Spinal cord (tissue), 10 donors: ENCODE data around the gene NFKBIZ. TPM values are rescaled to one million over a fixed set of nuclear protein-coding genes. Genes with fewer than 3 reads are reported as not detected.

Experiments used
- DNase-seq, 6 donors: peaks; one replicate each; pipeline versions ENCODE4 v3.0.0 to v3.0.0-alpha.2; 2013 to 2015; ENCODE audit warnings: low spot score in 6 of 6, low read depth in 4 of 6
- H3K27ac ChIP-seq: one replicate; pipeline ENCODE4 v1.5.1; 2013; ENCODE audit warnings: low read depth, low read length, control low read depth
- H3K27me3 ChIP-seq: one replicate; pipeline ENCODE4 v1.6.1; 2013; ENCODE audit warnings: low read length; ENCODE audit not compliant: control insufficient read depth, insufficient read depth
- H3K36me3 ChIP-seq: one replicate; pipeline ENCODE4 v1.6.1; 2013; ENCODE audit warnings: low read length; ENCODE audit not compliant: control insufficient read depth, insufficient read depth
- H3K4me1 ChIP-seq: one replicate; pipeline ENCODE4 v1.6.1; 2013; ENCODE audit warnings: low read length; ENCODE audit not compliant: control insufficient read depth, insufficient read depth
- H3K4me3 ChIP-seq: one replicate; pipeline ENCODE4 v1.5.1; 2013; ENCODE audit warnings: low read depth, low read length, control low read depth
- H3K9me3 ChIP-seq: one replicate; pipeline ENCODE4 v1.6.1; 2013; ENCODE audit warnings: low read length; ENCODE audit not compliant: control insufficient read depth, insufficient read depth
- WGBS: methylation state at CpG from one replicate; pipeline ENCODE4 v1.1.5; 2013; ENCODE audit warnings: missing lambda C conversion rate; ENCODE audit not compliant: insufficient coverage; 5-methylcytosine and 5-hydroxymethylcytosine counted together
- polyA plus RNA-seq, 2 donors: library from polyadenylated mRNA; unstranded; fragments of 120-200 nt; gene quantifications; one replicate each; pipeline ENCODE4 v1.2.1, GENCODE V29; 2013; ENCODE audit not compliant: insufficient read length in 2 of 2
- total RNA-seq, 2 donors: library from RNA; depleted of rRNA in 1 of 2; stranded (reverse); fragments of 120-200 nt in 1 of 2; fragments of >200 nt in 1 of 2; gene quantifications; one replicate each; pipeline versions ENCODE4 v1.2.3 to v1.2.4, GENCODE V29; 2013 to 2014
- donor health status: healthy.

The NFKBIZ gene
- total and polyA plus RNA-seq, 4 donors = 4.1 to 12.3 (median 8.2) TPM

DNA sequence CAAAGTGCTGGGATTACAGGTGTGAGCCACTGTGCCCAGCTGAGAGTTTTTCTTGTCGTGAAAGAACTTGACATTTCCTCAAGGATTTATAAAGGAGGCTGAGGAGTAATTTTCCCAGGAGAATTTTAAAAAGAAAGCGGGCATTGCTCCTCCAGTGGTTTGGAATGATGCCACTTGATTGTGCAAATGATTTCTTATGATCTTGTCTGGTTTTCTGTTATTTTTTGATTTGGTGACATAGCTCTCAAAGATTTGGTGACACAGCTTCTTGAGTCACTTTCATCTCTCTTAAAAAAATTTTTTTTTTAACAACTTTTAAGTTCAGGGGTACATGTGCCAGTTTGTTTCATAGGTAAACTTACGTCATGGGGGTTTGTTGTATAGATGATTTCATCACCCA lies 24.6 kb upstream of the NFKBIZ start:
- no peak for DNase-seq
- no peaks in the 10 kb centered on the region for H3K27me3 ChIP-seq
- no peaks in the 10 kb centered on the region for H3K9me3 ChIP-seq
- H3K36me3 ChIP-seq = peaks cover 11% of the 10 kb centered on the region
- peaks cover 4% of the 10 kb centered on the region for H3K4me1 ChIP-seq
- no peak overlapping the region for H3K27ac ChIP-seq
- no peak overlapping the region for H3K4me3 ChIP-seq
- 86% methylated on average over 2 of the region's 3 CpGs for WGBS

DNA sequence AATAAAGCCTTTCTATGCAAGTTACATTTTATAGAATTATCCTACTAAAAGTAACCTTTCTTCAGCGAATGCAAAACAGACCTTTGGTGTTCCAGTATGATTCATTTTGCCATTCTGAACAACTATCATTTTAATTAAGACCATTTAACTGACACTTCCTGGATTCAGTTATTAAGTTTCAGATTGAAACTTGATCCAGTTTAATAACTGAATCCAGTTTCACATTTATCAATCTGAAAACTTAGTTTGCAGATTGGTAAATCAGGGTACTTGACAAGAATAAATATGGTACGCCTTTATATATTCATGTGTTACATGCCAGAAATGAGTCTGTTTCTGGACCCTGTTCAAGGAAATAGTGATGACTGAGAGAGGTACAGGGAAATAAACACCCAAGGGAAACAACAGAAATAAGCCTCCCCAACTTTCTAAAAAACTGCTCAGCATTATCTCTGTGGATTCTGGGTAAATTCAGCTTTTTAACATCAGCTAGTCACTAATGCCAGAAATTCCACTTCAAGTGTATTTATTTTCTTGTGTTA lies 23.3 kb upstream of the NFKBIZ start:
- Histone ChIP-seq H3K27ac (no peak overlapping the region), H3K4me3 (no peak overlapping the region), H3K27me3 (no peaks in the 10 kb centered on the region), H3K36me3 (peaks cover 11% of the 10 kb centered on the region), H3K9me3 (no peaks in the 10 kb centered on the region), H3K4me1 (peaks cover 4% of the 10 kb centered on the region)
- WGBS = no CpG with 5 or more reads among the region's 2 CpGs
- no peak for DNase-seq

DNA sequence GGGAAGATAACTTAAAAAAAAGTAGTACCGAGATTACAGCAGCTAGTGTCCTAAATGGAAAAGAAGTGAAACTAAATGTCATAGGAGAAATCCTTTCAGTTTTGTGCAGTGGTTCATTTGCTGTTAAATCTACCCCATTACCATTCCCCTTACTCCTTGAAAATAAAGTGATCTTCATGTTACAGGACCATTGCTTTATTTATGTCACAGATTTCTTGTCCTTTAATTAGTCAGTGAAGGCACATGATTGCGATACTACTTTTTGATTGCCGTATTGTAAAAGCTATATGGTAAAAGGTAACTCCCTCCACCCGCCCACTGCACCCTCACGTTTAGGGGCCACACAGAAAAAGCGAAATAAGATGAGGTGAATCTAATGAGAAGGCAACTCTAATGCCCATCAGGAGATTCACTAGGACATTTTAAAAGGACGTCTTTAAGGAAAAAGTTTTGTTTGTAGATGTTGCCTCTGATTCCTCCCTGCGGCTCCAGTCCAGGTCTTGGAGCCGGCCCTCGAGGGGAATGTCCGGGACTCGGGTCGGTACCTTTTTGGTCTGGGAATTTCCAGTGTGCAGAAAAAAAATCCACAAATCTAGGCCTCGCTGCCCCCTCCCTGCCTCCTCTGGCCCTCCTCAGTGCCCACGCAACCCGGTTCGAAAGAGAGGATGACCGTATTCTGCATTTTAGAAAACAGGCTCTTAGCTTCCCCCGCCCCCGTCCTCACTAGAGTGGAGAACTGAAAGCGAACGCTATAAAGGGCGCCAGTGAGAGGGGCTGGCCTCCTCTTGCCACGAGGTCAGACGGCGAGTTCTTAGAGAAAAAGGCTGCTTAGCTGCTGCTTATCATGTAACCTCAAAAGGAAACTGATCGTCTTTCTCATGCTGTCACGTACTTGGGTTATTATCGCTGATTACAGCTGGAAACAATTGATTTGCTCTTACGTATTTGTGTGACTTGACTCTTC lies 21.8 kb upstream of the NFKBIZ start:
- Histone ChIP-seq H3K4me3 (peak overlapping the region; percentile 59), H3K27ac (peak overlapping the region; percentile 89), H3K27me3 (no peaks in the 10 kb centered on the region), H3K36me3 (peaks cover 6% of the 10 kb centered on the region), H3K9me3 (no peaks in the 10 kb centered on the region), H3K4me1 (peaks cover 4% of the 10 kb centered on the region)
- 6% methylated on average over 21 of the region's 30 CpGs for WGBS
- peak in 4 of 6 donors; percentile 50 to 83 (median 74) for DNase-seq

DNA sequence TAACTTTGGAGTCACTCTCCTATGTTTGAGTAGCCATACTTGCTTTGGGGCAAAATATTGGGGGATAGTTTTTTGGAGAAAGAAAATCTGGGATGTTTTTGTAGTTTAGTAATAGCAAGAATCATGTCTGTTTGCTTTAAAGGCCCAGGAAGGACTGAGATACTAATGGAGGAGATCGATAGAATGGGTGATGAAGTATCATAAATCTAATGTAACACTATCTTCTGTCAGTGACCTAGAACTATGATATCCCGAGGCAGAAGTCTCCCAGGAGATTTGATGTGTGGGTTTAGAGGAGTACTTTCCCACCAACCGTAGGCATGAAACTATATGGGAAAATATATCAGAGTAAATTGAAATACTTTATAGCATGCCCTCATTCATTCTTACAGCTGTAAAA lies 21.0 kb upstream of the NFKBIZ start:
- WGBS = no CpG with 5 or more reads among the region's 3 CpGs
- peaks cover 6% of the 10 kb centered on the region for H3K36me3 ChIP-seq
- H3K27ac ChIP-seq = peak overlapping the region; percentile 89
- H3K27me3 ChIP-seq = no peaks in the 10 kb centered on the region
- H3K4me3 ChIP-seq = peak overlapping the region; percentile 59
- peak in 1 of 6 donors; percentile 9 for DNase-seq
- peaks cover 4% of the 10 kb centered on the region for H3K4me1 ChIP-seq
- no peaks in the 10 kb centered on the region for H3K9me3 ChIP-seq

DNA sequence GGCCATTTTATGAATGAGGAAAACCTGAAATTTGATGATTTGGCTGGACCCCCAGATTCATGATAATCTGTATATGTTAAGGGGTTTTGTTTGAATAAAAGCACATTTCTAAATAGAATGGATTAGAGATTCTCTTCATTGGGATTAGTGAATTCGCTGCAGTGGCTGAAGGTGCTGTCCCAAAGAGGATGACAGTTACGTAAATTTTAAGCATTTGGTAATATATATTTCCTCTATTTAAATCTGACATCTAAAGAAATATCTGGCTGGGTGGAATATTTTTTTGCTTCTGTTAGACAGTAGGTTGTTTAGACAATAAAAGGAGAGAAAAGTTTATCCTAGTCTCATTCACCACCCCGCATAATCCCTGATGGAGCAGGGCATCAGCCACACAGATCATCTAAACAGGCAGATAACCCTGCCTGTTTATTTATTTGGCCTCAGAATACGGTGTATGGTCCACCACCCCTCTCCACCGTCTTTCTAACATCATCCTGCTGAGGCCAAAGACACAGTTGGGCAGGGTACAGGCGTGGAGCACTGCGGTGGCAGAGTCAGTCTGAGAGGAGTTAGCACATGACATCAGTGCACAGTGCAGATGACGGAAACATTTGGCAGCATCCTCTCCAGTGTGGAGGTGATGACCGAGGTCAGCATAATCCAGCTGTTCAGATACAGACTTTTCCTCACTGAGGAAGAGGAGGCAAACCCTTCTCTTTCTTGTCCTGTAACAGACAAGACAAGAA lies 20.4 kb upstream of the NFKBIZ start:
- 50% methylated on average over 4 of the region's 9 CpGs for WGBS
- peaks cover 3% of the 10 kb centered on the region for H3K36me3 ChIP-seq
- peaks cover 4% of the 10 kb centered on the region for H3K4me1 ChIP-seq
- H3K27me3 ChIP-seq = no peaks in the 10 kb centered on the region
- DNase-seq = peak in 2 of 6 donors; percentile 27 to 47
- H3K9me3 ChIP-seq = no peaks in the 10 kb centered on the region
- H3K4me3 ChIP-seq = peak overlapping the region; percentile 59
- H3K27ac ChIP-seq = peak overlapping the region; percentile 89

DNA sequence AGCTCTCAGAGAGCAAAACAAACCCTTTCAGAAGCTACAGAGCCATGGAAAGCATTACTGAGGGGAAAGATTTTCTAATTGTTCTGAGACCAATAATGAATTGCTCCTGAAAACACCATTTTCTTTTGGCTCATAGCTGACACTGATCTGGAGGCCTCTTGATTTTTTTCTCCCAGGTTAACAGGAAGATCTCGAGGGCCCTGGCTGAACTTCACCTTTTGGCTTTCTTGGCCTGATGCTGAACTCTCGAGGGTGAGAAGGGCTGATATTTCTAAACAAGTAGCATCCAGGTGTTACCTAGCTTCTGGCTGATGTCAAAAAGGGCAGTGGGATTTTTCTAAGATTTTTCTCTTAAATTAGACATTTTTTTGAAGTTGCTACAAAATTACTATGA lies 19.9 kb upstream of the NFKBIZ start:
- peak overlapping the region; percentile 89 for H3K27ac ChIP-seq
- 50% methylated on average over 1 of the region's 2 CpGs for WGBS

DNA sequence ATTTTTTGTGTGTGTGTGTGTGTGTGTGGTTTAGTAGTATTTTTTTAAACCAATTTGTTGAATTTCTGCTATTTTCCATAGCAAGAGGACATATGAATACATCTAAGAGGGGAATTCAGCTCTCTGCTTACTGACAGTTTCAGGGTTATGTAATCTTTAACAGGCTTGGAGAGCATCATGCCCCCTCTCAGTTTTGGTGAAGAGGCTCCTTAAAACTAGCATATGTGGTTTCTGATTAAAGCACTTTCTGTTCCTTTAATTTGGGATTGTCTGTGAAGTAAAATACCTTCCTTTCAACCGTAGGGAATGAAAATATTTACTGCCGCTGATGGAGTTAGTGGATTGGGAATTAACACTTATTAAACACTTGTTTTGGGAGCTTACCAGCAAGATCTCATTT lies 19.4 kb upstream of the NFKBIZ start:
- no peaks in the 10 kb centered on the region for H3K9me3 ChIP-seq
- no peaks in the 10 kb centered on the region for H3K27me3 ChIP-seq
- no peaks in the 10 kb centered on the region for H3K36me3 ChIP-seq
- no peak for DNase-seq
- no CpG with 5 or more reads among the region's 2 CpGs for WGBS
- peaks cover 4% of the 10 kb centered on the region for H3K4me1 ChIP-seq
- no peak overlapping the region for H3K4me3 ChIP-seq
- H3K27ac ChIP-seq = no peak overlapping the region

More for the DNA sequence above, 19.9 kb upstream of the NFKBIZ start:
- Histone ChIP-seq H3K36me3 (peaks cover 1% of the 10 kb centered on the region), H3K27me3 (no peaks in the 10 kb centered on the region), H3K9me3 (no peaks in the 10 kb centered on the region), H3K4me1 (peaks cover 4% of the 10 kb centered on the region), H3K4me3 (no peak overlapping the region)
- DNase-seq = no peak

DNA sequence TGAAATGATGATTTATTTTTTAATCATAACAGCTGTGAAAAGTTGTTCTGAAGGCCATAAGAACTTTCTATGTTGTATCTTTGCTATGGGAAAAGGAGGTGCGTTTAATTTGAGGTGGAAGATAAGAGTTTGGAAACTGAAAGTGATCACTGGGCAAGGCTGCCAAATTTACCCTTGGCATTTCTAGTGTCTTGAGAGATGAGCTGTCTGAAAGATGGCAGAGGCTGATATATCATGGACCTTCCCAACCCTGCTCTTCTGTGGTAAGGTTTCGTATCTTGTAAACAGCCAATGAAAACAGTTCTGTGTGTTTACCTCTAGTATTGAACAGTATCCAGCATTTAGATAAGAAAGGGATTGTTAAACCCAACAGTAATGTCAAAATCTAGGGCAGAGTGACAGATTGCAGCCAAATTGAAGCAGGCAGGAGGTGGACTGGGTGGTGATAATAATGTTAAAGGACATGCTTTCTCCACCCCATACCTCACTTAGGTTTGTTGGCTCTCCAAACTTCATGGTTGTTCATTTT lies 15.8 kb upstream of the NFKBIZ start:
- WGBS = 100% methylated on average over 1 of the region's 2 CpGs
- no peak overlapping the region for H3K27ac ChIP-seq

DNA sequence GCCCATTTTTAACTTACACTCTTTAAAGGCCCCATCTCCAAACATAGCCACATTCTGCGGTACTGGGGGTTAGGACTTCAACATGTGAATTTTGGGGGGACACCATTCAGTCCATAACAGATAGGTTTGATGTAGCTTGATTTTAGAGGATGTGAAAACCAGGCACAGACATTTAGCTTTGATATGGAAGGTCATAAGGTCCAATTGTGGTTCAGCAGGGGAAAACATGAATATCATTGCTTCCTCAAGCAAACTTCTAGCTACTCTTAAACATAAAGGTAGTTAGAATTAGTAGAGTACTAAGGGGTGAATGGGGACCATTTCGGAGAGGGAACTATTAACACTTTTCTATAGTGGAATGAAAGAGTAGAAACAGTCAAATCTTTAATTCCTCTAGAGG lies 13.6 kb upstream of the NFKBIZ start:
- no peak overlapping the region for H3K27ac ChIP-seq
- no peaks in the 10 kb centered on the region for H3K9me3 ChIP-seq
- no peaks in the 10 kb centered on the region for H3K27me3 ChIP-seq
- H3K4me3 ChIP-seq = no peak overlapping the region
- no CpG with 5 or more reads among the region's 2 CpGs for WGBS
- no peak for DNase-seq
- no peaks in the 10 kb centered on the region for H3K4me1 ChIP-seq
- no peaks in the 10 kb centered on the region for H3K36me3 ChIP-seq

More for the DNA sequence above, 15.8 kb upstream of the NFKBIZ start:
- Histone ChIP-seq H3K4me1 (peaks cover 4% of the 10 kb centered on the region), H3K4me3 (no peak overlapping the region), H3K36me3 (no peaks in the 10 kb centered on the region), H3K27me3 (no peaks in the 10 kb centered on the region), H3K9me3 (no peaks in the 10 kb centered on the region)
- DNase-seq = no peak
